HG02678 (cell line): ENCODE data around the gene GATAD2B.
A peak's percentile ranks its signal among the peaks of the same experiment; 100 is the strongest.
"Not testable (repeated sequence)": the region's sequence is repeated elsewhere in the genome, so short reads cannot be mapped to it uniquely, and the experiment has no call there.

Experiments
- ATAC-seq: cut with Tn5 transposase; IDR thresholded peaks from one replicate; pipeline ENCODE4 v1.9.1; 2021; ENCODE audit warnings: mild to moderate bottlenecking, moderate library complexity; ENCODE audit not compliant: unreplicated experiment

The GATAD2B gene

GRCh38 chr1:153932156-153933131, 9.7 kb upstream of the GATAD2B start:
- no peak for ATAC-seq

DNA sequence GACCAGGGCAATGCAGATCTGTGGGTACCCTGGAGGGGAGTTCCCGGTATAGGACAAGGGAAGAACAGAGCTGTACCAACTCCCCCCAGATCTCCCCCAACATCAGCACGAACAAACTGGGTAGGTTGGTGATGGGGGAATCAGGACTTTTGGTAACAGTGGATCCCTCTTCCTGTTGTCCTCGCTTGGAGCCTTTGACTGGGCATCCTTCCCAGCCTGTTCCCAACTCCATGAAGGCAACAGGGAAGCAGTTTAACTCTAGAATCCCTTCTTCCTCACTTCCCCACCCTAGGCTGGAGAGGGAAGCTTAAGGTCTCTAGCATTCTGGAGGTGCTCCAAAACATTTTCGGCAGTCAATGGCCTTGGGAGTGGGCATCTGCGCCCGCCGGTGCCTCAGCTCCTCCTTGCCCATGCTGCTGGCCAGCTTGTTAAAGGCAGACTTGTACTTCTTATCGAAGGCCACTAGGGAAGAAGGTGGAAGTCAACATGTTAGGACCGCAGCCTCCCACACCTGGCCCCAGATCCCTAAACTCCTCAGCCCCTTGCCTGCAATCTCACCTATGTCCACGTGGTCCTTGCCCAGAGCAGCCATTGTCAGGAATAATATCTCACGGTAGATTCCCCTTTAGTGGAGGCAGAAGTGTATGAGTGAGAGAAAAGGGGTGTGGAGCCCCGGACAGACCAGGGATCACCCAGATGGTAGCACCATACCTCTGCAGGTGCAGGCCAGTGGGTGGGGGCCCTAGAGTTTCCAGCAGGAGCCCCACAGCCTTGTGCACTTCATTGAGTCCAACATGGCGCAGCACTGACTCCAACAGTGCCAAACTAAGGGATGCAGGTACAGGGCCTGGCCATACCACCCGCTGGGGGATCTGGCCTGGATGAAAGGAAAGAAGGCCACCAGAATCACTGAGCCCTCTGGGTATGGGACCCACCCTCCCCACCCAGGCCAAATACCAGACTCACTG, 7.5 kb upstream of the GATAD2B start:
- no peak for ATAC-seq

- no peak for ATAC-seq
These were observed 6.7 kb upstream of the GATAD2B start for GRCh38 chr1:153929426-153929825.

DNA sequence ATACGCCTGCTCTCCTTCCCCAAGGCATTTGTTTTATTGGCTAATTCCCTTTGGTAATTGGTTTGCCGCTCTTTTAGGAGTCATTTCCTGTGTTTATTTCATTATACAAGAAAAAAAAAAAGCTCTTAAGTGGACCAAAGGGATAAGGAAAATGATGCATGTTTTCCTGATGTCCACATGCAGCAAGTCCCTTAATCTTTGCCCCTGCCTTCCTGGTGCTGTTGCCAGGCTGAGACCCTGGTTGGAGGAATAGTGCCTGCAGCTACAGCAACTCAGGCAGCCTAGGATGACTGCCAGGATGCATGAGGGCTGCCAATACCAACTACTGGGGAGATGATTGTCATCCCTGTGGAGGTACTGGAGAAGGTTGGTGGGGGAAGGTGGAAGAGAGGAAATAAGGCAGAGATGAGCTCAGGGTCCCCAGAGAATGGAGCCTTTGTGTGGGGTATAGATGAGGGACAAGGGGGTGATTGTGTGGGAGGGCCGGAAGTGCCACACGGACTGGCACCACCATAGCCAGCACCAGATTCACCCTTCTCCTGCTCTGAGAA, 6.1 kb upstream of the GATAD2B start:
- no peak for ATAC-seq

GRCh38 chr1:153928245-153928644, 5.5 kb upstream of the GATAD2B start:
- ATAC-seq: no peak

- no peak for ATAC-seq
These were observed 3.6 kb upstream of the GATAD2B start for GRCh38 chr1:153926405-153926804.

- ATAC-seq: peak; percentile 34
These were observed 448 bp downstream of the GATAD2B start for GRCh38 chr1:153922076-153922971.

- ATAC-seq: no peak
These were observed 1.0 kb downstream of the GATAD2B start for GRCh38 chr1:153921803-153922075.

DNA sequence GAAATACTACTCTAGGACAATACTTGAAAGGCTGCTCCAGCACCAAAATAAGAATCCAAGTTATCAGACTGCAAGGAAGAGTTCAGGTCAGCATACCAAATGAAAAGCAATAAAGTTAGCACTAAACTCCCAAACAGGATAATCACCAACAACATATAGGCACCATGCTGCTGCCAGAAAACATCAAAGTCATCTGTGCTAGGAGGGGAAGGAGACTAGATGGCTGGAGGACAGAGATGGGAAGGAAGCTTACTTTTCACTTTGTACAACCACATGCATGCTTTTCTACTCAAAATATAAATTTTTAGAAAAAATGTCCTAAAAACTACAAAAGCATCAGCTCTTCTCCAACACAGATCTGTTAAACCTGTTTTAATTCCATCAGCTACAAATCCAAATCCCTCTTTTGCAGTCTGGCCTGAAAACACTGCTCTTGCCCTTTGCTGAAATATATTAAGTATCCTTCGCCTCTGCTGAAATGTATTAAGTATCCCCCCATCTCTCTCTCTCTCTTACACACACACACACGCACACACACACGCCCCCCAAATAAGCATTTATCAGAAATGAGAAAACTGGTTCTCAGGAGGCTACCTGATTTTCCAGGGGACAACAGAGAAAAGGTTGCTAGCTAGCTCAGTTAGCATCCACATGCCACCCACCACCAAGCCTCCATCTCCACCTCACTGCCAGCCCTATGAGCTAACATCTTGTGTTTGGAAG, 1.5 kb downstream of the GATAD2B start:
- no peak for ATAC-seq

- ATAC-seq: no peak
These were observed 2.6 kb downstream of the GATAD2B start for GRCh38 chr1:153919876-153920852.

- no peak for ATAC-seq
These were observed 6.5 kb downstream of the GATAD2B start for GRCh38 chr1:153916297-153916696.

DNA sequence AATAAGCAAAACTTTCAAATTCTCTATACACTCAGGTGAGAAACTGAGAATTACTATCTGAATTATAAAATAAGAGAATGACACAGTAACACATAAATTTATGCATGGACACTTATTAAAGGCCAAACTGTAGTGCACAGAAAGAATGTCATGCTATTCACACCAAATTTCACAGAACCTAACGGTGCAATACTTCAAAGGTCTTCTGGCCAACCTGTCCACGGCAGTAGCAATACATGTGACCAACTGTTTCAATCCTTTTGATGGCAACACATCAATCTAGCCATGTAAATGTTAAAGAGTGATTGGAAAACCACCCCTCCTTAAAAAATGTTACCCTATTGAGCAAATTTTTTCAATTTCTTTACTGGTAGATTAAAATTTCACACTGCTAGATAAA, 10.4 kb downstream of the GATAD2B start:
- no peak for ATAC-seq

GRCh38 chr1:153910560-153910959, 12.2 kb downstream of the GATAD2B start:
- ATAC-seq: not testable (repeated sequence)

DNA sequence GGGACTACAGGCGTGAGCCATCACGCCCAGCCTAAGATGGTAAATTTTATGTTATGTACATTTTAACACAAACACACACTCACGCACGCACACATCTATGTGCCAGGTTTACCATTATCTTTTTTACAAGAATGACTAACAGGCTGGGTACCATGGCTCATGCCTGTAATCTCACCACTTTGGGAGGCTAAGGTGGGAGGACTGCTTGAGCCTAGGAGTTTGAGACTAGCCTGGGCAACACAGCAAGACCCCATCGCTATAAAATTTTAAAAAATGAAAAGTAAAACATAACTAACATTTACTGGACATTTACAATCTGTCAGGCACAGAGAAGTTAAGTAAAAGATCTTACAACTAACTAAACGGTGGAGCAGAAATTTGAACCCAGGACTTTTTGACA, 14.7 kb downstream of the GATAD2B start:
- ATAC-seq: no peak

GRCh38 chr1:153907134-153907533, 15.6 kb downstream of the GATAD2B start:
- ATAC-seq: no peak

DNA sequence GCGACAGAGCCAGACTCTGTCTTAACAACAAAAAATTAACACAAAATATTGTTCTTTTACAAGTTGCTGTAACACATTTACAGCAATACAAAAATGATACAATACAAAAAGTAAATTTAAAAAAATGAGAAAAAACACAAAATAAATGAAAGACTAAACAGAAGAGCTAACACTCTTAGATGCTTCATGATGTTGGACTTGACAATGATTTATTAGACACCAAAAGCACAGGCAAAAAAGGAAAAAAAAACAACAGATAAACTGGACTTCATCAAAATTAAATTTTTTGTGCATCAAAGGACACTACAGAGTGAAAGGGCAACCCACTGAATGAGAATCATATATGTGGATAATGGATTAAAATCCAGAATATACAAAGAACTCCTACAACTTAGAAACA, 16.4 kb downstream of the GATAD2B start:
- ATAC-seq: no peak

- not testable (repeated sequence) for ATAC-seq
These were observed 16.9 kb downstream of the GATAD2B start for GRCh38 chr1:153905908-153906307.

DNA sequence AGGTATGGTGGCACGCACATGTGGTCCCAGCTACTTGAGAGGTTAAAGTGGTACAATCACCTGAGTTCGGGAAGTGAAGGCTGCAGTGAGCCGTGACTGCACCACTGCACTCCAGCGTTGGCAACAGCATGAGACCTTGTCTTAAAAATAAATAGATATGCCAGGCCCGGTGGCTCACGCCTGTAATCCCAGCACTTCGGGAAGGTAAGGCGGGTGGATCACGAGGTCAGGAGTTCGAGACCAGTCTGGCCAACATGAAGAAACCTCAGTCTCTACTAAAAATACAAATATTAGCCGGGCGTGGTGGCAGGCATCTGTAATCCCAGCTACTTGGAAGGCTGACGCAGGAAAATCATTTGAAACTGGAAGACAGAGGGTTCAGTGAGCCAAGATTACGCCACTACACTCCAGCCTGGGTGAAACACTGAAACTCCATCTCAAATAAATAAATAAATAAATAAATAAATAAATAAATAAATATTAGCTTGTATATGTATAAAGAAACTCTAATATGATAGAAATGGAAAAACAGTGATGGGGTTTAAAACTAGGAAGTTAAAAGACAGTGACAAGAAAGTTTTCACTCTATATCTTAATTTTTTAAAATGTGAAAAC, 18.8 kb downstream of the GATAD2B start:
- no peak for ATAC-seq
